Kidney epithelial cell (primary cell): ENCODE results near the gene GNA14. TPM values are rescaled to one million over a fixed set of nuclear protein-coding genes. Genes with fewer than 3 reads are reported as not detected.
A peak's percentile ranks its signal among the peaks of the same experiment; 100 is the strongest.
"Not testable (repeated sequence)": the region's sequence is repeated elsewhere in the genome, so short reads cannot be mapped to it uniquely, and the experiment has no call there.

ENCODE experiments used
- DNase-seq: peaks from one replicate; pipeline ENCODE4 v3.0.0-alpha.2; 2010; ENCODE audit warnings: low read depth
- H3K27me3 ChIP-seq: 2 replicates; pipeline ENCODE4 v1.6.0; 2011; ENCODE audit warnings: low read length; ENCODE audit not compliant: control insufficient read depth, insufficient read depth
- H3K36me3 ChIP-seq: 2 replicates; pipeline ENCODE4 v1.5.1; 2011; ENCODE audit warnings: low read length; ENCODE audit not compliant: control insufficient read depth, insufficient read depth
- H3K4me3 ChIP-seq: 2 replicates; pipeline ENCODE4 v1.5.1; 2011; ENCODE audit warnings: low read depth, mild to moderate bottlenecking, control low read depth, low read length
- CTCF ChIP-seq: IDR thresholded peaks from 2 replicates; pipeline ENCODE4 v1.5.1; 2011; ENCODE audit warnings: mild to moderate bottlenecking, moderate library complexity, low read length, control low read depth, inconsistent platforms; ENCODE audit not compliant: insufficient read depth, poor library complexity, severe bottlenecking
- total RNA-seq: library from RNA; depleted of rRNA; stranded (reverse); fragments of >200 nt; gene quantifications from 2 replicates; pipeline ENCODE4 v1.2.3, GENCODE V29; 2015

The GNA14 gene
- total RNA-seq, 1 donor from 2014 or later: 0.63 TPM

- DNase-seq: no peak
- Histone ChIP-seq H3K4me3 (no peak overlapping the region), H3K27me3 (peaks cover 2% of the 10 kb centered on the region), H3K36me3 (no peaks in the 10 kb centered on the region)
- no peak for TF ChIP-seq CTCF
Measured at GRCh38 chr9:77495834-77496671, 152.1 kb downstream of the GNA14 start.

- DNase-seq, H3K36me3 ChIP-seq, H3K4me3 ChIP-seq, H3K27me3 ChIP-seq: not testable (repeated sequence)
Measured at GRCh38 chr9:77490279-77490678, 157.8 kb downstream of the GNA14 start.

- not testable (repeated sequence) for DNase-seq
Measured at GRCh38 chr9:77489405-77490163, 158.5 kb downstream of the GNA14 start.

GRCh38 chr9:77488439-77489126 is 159.5 kb downstream of the GNA14 start:
- no peak for DNase-seq
- Histone ChIP-seq H3K36me3 (no peaks in the 10 kb centered on the region), H3K4me3 (no peak overlapping the region), H3K27me3 (no peaks in the 10 kb centered on the region)
- TF ChIP-seq CTCF: peak; percentile 48

More at GRCh38 chr9:77489405-77490163, 158.5 kb downstream of the GNA14 start:
- H3K27me3 ChIP-seq, H3K4me3 ChIP-seq, H3K36me3 ChIP-seq: not testable (repeated sequence)

GRCh38 chr9:77486968-77487367 is 161.2 kb downstream of the GNA14 start:
- no peaks in the 10 kb centered on the region for H3K27me3 ChIP-seq
- no peak overlapping the region for H3K4me3 ChIP-seq
- H3K36me3 ChIP-seq: no peaks in the 10 kb centered on the region
- TF ChIP-seq CTCF: no peak
- no peak for DNase-seq

- Histone ChIP-seq H3K27me3 (no peaks in the 10 kb centered on the region), H3K36me3 (no peaks in the 10 kb centered on the region), H3K4me3 (no peak overlapping the region)
- DNase-seq: no peak
- TF ChIP-seq CTCF: no peak
Measured at GRCh38 chr9:77486463-77486862, 161.7 kb downstream of the GNA14 start.
